ENCODE results near the gene TMEM201. TPM values are rescaled to one million over a fixed set of nuclear protein-coding genes. Genes with fewer than 3 reads are reported as not detected.

The TMEM201 gene
- total RNA-seq, 1 experiment from 2014 or later: 49.0 TPM

DNA sequence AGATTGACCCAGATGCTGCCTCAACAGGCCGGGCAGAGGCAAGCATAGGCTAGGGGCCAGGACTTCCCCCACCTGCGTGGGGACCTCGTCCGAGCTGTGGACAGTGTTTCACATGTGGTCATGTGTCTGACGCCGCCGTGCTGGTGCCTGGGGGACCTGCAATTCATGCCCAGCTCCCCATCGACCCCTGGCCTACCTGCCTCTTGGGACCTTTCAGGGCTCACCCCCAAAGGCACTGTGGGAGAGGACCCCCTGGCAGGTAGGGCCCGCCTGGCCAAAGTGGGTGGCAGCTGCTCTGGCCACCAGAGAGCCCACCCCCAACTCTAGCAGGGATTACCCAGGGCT, 4.4 kb downstream of the TMEM201 start:
- Histone ChIP-seq H3K4me3 (ENCODE audit: low read depth, low read length, poor library complexity, severe bottlenecking) (no peak overlapping the region), H3K27ac (ENCODE audit: low read depth, low read length, poor library complexity, severe bottlenecking) (peak overlapping the region; percentile 72), H3K4me1 (ENCODE audit: insufficient read depth, low read length, poor library complexity, severe bottlenecking) (peaks cover 53% of the 10 kb centered on the region), H3K36me3 (ENCODE audit: insufficient read depth, low read length, poor library complexity, severe bottlenecking) (peaks cover 11% of the 10 kb centered on the region), H3K27me3 (replicated peaks; ENCODE audit: insufficient read depth, low read depth, low read length, poor library complexity) (no peaks in the 10 kb centered on the region), H3K9me3 (ENCODE audit: low read depth, low read length, poor library complexity, severe bottlenecking) (no peaks in the 10 kb centered on the region)
- no TSS peak for BruUV-seq (replicated peaks)
- ChIA-PET POLR2A (ENCODE audit: low non-redundant PET) (interaction anchor here (0.7 kb wide), 1 partner anchor 38 kb away, joined by 3 read pairs; no protein-coding TSS in a partner anchor), CTCF (interaction anchor here (0.6 kb wide), 1 partner anchor 1672 kb away, joined by 3 read pairs; no protein-coding TSS in a partner anchor)
- DNase-seq (ENCODE audit: low spot score): no peak
- intact Hi-C loops (cut with micrococcal nuclease; ENCODE audit: unreplicated experiment): no loop called here
- TF ChIP-seq, protein P1, sequence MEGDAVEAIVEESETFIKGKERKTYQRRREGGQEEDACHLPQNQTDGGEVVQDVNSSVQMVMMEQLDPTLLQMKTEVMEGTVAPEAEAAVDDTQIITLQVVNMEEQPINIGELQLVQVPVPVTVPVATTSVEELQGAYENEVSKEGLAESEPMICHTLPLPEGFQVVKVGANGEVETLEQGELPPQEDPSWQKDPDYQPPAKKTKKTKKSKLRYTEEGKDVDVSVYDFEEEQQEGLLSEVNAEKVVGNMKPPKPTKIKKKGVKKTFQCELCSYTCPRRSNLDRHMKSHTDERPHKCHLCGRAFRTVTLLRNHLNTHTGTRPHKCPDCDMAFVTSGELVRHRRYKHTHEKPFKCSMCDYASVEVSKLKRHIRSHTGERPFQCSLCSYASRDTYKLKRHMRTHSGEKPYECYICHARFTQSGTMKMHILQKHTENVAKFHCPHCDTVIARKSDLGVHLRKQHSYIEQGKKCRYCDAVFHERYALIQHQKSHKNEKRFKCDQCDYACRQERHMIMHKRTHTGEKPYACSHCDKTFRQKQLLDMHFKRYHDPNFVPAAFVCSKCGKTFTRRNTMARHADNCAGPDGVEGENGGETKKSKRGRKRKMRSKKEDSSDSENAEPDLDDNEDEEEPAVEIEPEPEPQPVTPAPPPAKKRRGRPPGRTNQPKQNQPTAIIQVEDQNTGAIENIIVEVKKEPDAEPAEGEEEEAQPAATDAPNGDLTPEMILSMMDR (conservative IDR thresholded peaks at IDR 0.05; ENCODE audit: low read depth, low read length): no peak
- TF ChIP-seq EZH2 (IDR thresholded peaks at IDR 0.05; ENCODE audit: borderline replicate concordance, low read depth, low read length, poor library complexity, severe bottlenecking): no peak

DNA sequence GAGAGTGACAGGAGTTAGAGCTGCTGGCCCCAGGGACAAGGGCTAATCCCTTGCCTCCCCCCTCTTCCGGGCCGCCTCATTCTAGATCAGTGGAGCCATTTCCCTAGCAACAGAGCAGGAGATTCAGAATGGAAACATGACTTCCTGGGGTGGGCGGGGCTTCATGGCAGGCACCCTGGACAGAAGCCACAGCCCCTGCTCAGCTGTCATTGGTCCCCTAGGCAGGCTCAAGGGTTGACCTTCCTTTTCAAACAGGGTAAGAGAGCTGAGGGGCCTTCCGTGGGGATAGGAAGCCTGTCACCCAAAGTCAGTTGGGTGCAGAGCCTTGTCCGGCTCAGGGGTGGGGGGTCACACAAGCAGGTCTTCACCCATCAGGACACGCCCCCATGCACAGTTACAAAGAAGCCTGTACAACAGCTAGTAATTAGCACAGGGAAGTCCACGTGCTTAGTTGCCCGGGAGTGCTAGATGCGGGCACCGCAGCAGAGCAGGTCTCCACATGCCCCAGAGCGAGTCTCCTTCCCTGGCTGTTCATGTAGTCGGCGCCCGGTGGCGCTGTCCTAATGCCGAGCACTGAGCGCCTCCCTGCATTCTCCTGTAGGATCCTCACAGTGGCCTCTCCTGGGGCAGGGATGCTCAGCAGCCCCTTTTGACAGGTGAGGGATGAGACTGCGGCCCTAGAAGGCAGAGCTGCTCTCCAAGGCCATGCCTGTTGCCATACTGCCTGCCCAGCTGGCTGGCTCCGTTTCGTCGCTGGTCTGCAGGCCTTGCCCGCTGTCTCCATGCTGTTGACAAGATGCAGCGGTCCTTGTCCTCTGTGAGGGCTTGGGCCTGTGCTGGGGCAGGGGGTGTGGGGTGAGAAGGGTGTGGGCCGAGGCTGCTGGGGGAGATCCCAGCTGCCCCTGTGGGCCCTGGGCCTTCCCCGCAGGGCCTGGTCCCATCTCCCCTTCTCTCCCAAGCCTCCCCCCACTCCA, 5.1 kb downstream of the TMEM201 start:
- TF ChIP-seq, protein P1 (conservative IDR thresholded peaks at IDR 0.05; ENCODE audit: low read depth, low read length): no peak
- no peak for TF ChIP-seq EZH2 (IDR thresholded peaks at IDR 0.05; ENCODE audit: borderline replicate concordance, low read depth, low read length, poor library complexity, severe bottlenecking)
- ChIA-PET POLR2A (ENCODE audit: low non-redundant PET) (no interaction called here), CTCF (interaction anchor here (0.6 kb wide), 1 partner anchor 1673 kb away, joined by 3 read pairs; no protein-coding TSS in a partner anchor)
- peak; percentile 97 for DNase-seq (ENCODE audit: low spot score)
- Histone ChIP-seq H3K27me3 (replicated peaks; ENCODE audit: insufficient read depth, low read depth, low read length, poor library complexity) (no peaks in the 10 kb centered on the region), H3K27ac (ENCODE audit: low read depth, low read length, poor library complexity, severe bottlenecking) (peak overlapping the region; percentile 72), H3K36me3 (ENCODE audit: insufficient read depth, low read length, poor library complexity, severe bottlenecking) (peaks cover 16% of the 10 kb centered on the region), H3K9me3 (ENCODE audit: low read depth, low read length, poor library complexity, severe bottlenecking) (no peaks in the 10 kb centered on the region), H3K4me3 (ENCODE audit: low read depth, low read length, poor library complexity, severe bottlenecking) (no peak overlapping the region), H3K4me1 (ENCODE audit: insufficient read depth, low read length, poor library complexity, severe bottlenecking) (peaks cover 53% of the 10 kb centered on the region)
- intact Hi-C loops (cut with micrococcal nuclease; ENCODE audit: unreplicated experiment): no loop called here
- no TSS peak for BruUV-seq (replicated peaks)

GRCh38 chr1:9594471-9595155, 5.9 kb downstream of the TMEM201 start:
- Histone ChIP-seq H3K4me3 (ENCODE audit: low read depth, low read length, poor library complexity, severe bottlenecking) (no peak overlapping the region), H3K27ac (ENCODE audit: low read depth, low read length, poor library complexity, severe bottlenecking) (peak overlapping the region; percentile 53), H3K36me3 (ENCODE audit: insufficient read depth, low read length, poor library complexity, severe bottlenecking) (peaks cover 16% of the 10 kb centered on the region), H3K4me1 (ENCODE audit: insufficient read depth, low read length, poor library complexity, severe bottlenecking) (peaks cover 53% of the 10 kb centered on the region), H3K9me3 (ENCODE audit: low read depth, low read length, poor library complexity, severe bottlenecking) (no peaks in the 10 kb centered on the region), H3K27me3 (replicated peaks; ENCODE audit: insufficient read depth, low read depth, low read length, poor library complexity) (no peaks in the 10 kb centered on the region)
- DNase-seq (ENCODE audit: low spot score): no peak
- BruUV-seq (replicated peaks): no TSS peak
- intact Hi-C loops (cut with micrococcal nuclease; ENCODE audit: unreplicated experiment): no loop called here
- ChIA-PET POLR2A (ENCODE audit: low non-redundant PET) (no interaction called here), CTCF (no interaction called here)
- TF ChIP-seq EZH2 (IDR thresholded peaks at IDR 0.05; ENCODE audit: borderline replicate concordance, low read depth, low read length, poor library complexity, severe bottlenecking): no peak
- TF ChIP-seq, protein P1 (conservative IDR thresholded peaks at IDR 0.05; ENCODE audit: low read depth, low read length): no peak

All from A673 (cell line).